ENCODE measurements around the gene CALM1. TPM values are rescaled to one million over a fixed set of nuclear protein-coding genes. Genes with fewer than 3 reads are reported as not detected.

Gene CALM1
- total and polyA plus RNA-seq, 4 donors: 146 to 517 (median 166) TPM

- H3K4me1 ChIP-seq (ENCODE audit: control insufficient read depth in 4 of 4, insufficient read depth in 4 of 4, low read length in 3 of 4): peaks cover 3 to 22% (median 19%) of the 10 kb centered on the region in 4 donors
- H3K36me3 ChIP-seq (ENCODE audit: control insufficient read depth in 4 of 4, insufficient read depth in 3 of 4, low read depth in 1 of 4, low read length in 3 of 4): no peaks in the 10 kb centered on the region
- 1% methylated on average over 37 of the region's 37 CpGs for WGBS
- no peak for TF ChIP-seq TAF1 (conservative IDR thresholded peaks at IDR 0.05)
- no peak for TF ChIP-seq NR2F2 (IDR thresholded peaks at IDR 0.05)
- TF ChIP-seq RXRA (IDR thresholded peaks at IDR 0.05): no peak
- no peak for TF ChIP-seq SP1 (IDR thresholded peaks at IDR 0.05)
- no peak for TF ChIP-seq FOXA2 (IDR thresholded peaks at IDR 0.05)
- TF ChIP-seq REST (IDR thresholded peaks at IDR 0.05): no peak
- TF ChIP-seq HNF4A (conservative IDR thresholded peaks at IDR 0.05): no peak
- no peak for TF ChIP-seq RAD21 (IDR thresholded peaks at IDR 0.05)
- TF ChIP-seq YY1 (IDR thresholded peaks at IDR 0.05): no peak
- no peak for TF ChIP-seq FOXA1 (IDR thresholded peaks at IDR 0.05)
- TF ChIP-seq CTCF (IDR thresholded peaks at IDR 0.05; ENCODE audit: low read depth, low read length, missing input control): no peak
- no peak for TF ChIP-seq ZBTB33 (IDR thresholded peaks at IDR 0.05)
- TF ChIP-seq HNF4G (IDR thresholded peaks at IDR 0.05): no peak
- TF ChIP-seq GABPA (IDR thresholded peaks at IDR 0.05 in 1 of 2, conservative IDR thresholded peaks at IDR 0.05 in 1 of 2): no peak
- no peak for TF ChIP-seq JUND (IDR thresholded peaks at IDR 0.05)
- TF ChIP-seq MAX (IDR thresholded peaks at IDR 0.05): no peak
- peak; percentile 79 for DNase-seq (ENCODE audit: low spot score)
- peak overlapping the region; percentile 73 to 89 for H3K9ac ChIP-seq (ENCODE audit: low read depth in 1 of 2, low read length in 2 of 2)
- no peaks in the 10 kb centered on the region for H3K27me3 ChIP-seq (ENCODE audit: control insufficient read depth in 4 of 4, insufficient read depth in 4 of 4, low read length in 3 of 4)
- H3K27ac ChIP-seq (ENCODE audit: low read depth in 1 of 2, low read length in 2 of 2): peak overlapping the region; percentile 99 to 100
- no peaks in the 10 kb centered on the region for H3K9me3 ChIP-seq (ENCODE audit: control insufficient read depth in 4 of 4, low read length in 3 of 4)
- peak overlapping the region; percentile 48 to 74 (median 54) for H3K4me3 ChIP-seq (ENCODE audit: low read depth in 1 of 3, low read length in 3 of 3)
Observed at GRCh38 chr14:90383731-90384542, 12.9 kb upstream of the CALM1 start.
